NCI-H446 treated with DMSO at 0.1 percent for 48 hours (cell line): ENCODE data around the gene PIWIL1.

Experiments
- DNase-seq: peaks from one replicate; lab custom pipeline; 2025; lab: John Stamatoyannopoulos, UW

Gene PIWIL1

DNA sequence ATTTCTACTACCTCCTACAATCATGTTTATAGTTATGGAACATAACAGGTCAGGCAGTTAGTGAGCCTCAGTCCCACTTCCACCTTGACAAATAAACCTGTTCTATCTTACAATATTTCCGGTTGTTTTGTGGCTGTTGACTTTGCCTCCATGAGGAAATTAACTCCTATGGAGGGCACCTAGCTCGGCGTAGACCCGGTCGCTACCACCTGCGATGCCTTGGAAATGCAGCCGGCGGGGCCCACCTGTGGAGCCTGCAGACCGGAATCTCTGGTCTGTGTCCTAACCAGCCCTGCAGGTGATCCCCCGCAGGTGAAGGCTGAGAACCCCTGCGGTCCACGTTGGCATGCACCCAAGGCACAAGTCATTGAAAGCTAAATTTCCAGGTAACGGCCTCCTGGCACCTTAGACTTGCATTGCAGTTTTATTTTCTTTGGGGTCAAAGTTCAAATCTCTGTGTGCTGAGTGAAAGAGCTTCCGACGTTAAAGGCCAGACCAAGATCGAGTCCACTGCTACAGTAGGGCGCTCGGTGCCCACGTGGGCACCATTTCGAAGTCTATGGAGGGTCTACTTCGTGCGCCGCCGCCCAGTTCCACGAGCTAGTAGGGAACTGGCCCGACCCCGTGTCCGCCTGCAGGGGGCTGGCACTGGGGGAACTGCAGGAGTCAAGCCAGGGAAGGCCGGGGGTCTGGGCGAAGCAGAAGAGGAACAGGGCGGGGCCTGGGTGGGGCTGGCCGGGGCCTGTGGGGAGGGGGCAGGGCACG, 782 bp upstream of the PIWIL1 start:
- no peak for DNase-seq

DNA sequence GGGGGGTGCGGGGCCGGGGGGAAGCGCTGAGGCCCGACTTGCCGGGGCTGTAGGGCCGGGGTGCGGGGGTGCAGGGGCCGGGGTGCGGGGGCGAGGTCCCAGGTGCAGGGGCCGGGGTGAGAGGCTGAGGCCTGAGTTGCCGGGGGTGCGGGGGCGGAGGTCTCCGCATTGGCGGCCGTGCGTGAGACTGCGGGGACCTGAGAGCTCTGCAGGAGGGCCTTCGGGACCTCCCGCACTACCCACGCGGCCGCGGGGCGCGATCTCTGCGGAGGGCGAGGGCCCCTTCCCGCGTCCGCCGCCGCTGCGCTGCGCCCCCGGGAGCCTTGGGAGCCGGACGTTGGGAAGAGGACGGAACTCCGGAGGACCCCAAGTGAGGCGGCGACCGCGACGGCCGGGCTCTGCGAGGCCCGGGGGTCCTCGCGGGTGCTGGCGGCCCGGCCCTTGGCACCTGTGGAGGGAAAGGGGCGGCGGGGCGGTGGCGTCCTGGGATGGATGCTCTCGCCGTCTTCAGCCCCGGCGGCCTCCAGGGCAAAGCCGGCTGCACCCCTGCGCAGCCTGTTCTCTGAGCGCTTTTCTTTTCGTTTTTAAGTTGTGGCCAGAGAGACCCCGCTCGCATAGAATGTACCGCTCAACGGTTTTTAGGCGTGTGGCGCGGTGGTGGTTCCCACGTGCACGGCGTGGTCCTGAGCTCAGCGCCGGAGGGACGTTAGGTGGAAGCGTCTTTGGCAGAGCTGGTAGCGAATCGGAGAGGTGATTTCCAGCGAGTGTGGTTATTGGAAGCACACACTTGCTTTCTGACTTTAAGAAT, 1.3 kb downstream of the PIWIL1 start:
- no peak for DNase-seq

DNA sequence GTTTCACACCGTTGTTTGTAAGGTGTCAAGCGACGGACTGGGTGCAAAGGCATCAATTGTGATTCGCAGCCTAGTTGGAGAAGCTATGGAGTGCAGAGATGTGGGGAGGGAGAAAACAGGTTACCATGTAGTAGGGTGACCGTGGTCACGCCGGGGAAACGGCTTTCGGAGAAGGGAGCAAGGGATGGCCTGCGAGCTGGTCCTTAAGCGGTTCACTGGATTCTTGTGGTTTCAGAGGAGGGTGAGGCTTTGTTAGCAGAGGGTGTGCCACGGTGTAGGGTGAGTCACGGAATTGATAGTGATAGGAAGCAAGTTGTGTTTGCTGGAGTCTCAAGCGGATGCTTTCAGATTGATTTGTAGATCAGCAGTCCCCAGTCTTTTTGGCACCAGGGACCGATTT, 2.3 kb downstream of the PIWIL1 start:
- DNase-seq = no peak

DNA sequence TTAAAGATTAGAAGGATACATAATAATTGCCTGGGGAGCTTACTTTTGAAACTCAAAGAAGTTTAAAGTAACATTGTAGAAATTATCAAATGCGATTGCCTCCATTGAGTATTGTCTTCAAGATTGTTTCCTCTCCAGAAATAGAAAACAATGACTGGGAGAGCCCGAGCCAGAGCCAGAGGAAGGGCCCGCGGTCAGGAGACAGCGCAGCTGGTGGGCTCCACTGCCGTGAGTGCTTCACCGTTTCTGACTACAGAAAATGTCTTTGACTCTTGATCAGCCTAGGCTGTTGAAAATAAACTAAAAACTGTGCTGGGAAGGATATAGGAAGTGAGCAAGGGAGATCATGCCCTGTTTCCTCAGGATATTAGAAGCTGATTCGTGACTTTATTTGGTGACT, 4.8 kb downstream of the PIWIL1 start:
- no peak for DNase-seq

DNA sequence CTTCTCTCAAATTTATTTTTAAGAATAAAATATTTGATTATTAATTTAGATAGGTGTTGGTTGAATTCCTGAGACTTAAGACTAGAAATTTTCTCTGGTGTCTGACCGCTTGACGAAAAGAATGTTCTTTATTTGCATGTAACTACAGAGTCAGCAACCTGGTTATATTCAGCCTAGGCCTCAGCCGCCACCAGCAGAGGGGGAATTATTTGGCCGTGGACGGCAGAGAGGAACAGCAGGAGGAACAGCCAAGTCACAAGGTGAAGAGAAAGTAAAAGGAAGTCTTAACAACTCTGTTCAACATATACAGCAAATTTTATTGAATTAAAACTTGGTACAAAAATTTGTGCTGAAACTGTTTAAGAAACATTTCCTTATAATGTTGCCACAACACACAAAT, 5.2 kb downstream of the PIWIL1 start:
- no peak for DNase-seq

DNA sequence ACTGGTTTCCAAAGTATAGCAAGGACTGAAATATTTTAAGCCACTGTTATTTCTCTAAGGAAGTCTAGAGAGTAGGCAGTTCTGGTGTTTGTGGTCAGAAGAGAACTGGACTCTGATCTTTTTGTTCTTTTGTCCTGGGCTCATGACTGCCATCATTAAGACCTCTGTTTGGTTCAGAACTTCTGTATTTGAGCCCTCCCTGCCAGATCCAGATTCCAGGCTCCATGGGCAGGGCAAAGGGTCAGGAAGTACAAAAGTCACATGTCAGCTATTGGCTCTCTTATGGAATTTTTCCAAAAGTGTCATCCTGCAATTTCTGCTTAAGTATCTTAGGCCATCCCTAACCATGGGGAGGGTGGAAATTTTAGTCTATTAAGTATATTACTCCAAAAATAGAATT, 6.8 kb downstream of the PIWIL1 start:
- DNase-seq = no peak

DNA sequence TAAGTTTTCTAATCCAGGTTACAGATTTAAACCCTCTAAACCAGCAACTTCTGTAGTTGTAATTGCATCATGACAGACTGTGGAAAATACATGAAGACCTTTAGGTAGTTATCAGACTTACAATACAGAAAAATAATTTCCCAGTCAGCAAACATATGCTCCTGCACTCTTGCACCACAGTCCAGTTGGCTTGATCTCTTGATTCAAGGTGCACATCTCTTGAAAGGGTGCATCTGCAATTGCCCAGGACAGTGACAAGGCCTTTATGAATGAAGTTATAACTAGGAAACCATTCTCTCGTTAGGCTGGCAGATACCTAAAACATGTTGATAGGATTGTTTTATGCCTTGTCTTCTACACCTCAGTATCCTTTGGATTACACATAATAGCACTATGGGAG, 7.6 kb downstream of the PIWIL1 start:
- DNase-seq = no peak

DNA sequence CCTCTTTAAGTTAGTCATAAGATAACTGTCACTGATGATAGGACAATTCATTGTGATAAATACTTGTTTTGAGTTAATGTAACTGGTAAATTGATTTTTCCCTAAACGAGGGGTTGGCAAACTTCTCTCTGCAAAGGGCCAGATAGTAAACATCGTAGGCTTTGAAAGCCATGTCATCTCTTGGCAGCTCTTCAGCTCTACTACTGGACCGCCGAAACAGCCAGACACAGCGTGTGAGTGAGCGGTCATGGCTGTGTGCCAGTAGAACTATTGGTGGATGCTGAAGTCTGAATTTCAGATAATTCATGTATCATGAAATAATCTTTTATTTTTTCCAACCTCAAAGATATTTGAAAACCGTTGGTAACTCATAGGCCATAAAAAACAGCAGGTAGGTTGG, 9.9 kb downstream of the PIWIL1 start:
- no peak for DNase-seq

DNA sequence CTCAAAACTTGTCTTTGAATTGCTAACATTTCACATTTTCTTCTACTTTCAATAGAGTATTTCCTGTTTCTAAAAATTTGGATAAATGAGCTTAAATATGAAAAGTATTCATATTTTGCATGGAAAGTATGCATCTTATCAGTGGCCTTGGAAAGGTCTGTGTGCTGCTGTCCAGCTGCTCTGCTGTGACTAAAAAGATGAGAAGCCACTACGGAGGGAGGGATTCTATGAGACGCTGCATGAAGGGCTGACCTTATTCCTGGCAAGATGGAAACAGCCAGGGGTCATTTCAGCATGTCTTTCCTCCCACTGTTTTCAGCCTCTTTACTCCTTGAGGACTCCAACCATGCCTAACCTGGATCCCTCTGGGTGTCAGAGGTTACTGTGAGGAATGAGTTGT, 13.0 kb downstream of the PIWIL1 start:
- no peak for DNase-seq

DNA sequence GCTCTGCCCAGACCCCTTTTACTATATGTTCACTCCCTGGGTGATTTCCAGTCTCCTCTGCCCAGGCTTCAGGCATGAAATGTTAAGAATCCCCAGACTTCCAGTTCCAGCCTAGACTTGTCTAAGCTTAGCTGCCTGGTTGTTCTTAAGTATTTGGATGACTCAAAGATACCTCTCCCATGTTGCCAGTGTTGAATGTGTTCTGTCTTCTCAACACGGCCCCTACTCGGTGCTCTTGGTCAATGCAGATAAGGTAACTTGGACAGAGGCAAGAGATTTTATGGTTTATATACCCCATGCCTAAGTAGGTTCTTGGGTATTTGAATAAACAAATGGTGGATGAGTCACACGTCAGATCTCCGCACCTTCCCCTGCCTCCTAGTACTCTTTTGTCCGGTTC, 13.6 kb downstream of the PIWIL1 start:
- DNase-seq = no peak

DNA sequence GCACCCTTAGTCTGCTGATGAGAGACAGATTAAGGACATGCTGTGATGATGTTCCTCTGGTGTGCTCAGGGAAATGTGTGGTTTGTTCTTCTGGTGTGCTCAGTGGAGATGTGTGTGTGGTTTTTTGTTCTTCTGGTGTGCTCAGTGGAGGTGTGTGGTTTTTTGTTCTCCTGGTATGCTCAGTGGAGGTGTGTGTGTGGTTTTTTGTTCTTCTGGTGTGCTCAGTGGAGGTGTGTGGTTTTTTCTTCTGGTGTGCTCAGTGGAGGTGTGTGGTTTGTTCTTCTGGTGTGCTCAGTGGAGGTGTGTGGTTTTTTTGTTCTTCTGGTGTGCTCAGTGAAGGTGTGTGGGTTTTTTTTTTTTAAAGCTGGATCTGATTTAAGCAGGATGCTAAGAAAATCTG, 15.4 kb downstream of the PIWIL1 start:
- DNase-seq = no peak

DNA sequence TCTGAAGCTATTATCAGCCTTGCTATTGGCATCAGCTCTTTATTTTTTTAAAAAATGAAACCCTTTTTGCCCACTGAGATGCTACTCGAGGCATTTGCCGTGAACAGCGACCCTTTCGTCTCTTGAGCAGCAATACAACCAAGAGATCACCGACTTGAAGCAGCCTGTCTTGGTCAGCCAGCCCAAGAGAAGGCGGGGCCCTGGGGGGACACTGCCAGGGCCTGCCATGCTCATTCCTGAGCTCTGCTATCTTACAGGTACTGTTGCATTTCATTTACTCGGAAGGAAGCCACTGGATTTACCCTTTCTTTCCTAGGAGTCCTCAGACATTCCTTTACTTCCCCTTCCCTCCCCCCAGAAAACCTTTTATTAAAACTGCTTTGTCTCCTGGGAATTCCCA, 16.7 kb downstream of the PIWIL1 start:
- no peak for DNase-seq

DNA sequence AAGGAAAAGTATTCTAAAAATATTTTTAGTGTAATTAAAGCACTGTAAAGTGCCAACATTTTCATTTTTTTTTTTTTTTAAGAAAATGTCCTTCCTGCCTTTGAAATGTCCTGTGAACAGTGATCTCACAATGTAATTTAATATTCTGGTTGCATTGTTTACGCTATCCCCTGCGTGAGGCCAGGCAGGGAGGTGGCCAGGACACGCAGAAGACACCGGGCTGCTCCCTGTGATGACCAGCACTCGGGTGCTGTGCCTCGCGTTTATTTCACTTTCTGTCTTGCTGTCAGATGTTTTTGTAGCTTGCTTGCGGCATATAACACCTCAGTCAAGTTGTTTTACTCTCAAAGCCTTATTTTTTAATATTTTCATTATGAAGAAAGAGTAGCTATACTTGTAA, 18.5 kb downstream of the PIWIL1 start:
- DNase-seq = no peak

DNA sequence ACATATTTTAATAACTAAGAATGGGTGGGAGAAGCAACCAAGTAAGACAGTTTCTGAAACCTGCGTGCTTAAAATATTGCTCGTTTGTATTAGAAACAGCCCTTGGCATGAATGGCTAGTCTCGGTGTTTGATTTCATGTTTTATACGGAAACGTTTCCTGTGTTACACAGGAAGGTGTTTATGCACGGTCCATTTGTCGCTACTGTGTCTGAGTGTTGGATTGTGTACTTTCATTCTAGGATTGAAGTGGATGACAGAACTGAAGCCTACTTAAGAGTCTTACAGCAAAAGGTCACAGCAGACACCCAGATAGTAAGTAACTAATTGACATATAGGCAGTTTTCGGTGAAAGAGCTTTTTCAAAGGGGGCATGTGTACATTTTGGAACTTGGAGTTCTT, 19.6 kb downstream of the PIWIL1 start:
- no peak for DNase-seq

DNA sequence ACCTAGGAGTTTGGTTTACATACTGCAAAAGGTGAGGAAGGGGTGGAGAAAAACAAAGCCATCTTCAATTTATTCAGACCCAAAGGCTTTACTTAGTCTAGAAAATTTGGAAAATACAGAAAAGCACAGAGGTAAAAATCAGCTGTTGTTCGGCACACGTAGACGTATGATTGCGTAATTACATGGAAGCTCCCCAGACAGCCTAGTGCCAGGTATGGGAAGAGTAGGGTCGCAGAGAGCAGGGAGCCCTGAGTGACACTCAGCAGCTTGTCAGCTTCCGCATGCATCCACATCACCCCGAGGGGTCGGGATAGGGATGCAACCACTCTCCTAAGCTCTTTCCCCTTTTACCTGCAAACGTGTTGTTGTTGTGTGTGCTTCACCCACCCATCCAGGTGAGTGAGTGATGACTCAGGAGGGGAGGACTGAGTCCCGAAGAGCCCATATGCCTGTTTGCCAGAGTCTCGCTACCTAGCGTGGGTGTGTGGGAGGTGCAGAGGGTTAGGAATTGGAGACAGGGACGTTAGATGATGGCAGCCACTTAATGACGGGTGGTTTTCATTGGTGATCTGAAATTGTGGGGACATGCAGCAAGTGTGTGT, 20.1 kb downstream of the PIWIL1 start:
- DNase-seq = no peak

DNA sequence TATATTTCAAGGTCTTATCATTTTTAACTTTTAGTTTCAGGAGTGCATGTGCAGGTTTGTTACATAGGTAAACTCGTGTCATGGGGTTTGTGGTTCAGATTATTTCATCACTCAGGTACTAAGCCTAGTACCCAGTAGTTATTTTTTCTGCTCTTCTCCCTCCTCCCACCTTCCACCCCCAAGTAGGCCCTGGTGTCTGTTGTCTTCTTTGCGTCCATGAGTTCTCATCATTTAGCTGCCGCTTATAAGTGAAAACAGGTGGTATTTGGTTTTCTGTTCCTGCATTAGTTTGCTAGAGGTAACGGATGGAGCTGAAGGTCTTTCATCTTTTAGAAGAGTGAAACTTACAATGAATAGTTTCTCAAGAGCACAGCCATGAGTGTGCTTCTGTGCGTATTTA, 24.4 kb downstream of the PIWIL1 start:
- no peak for DNase-seq

DNA sequence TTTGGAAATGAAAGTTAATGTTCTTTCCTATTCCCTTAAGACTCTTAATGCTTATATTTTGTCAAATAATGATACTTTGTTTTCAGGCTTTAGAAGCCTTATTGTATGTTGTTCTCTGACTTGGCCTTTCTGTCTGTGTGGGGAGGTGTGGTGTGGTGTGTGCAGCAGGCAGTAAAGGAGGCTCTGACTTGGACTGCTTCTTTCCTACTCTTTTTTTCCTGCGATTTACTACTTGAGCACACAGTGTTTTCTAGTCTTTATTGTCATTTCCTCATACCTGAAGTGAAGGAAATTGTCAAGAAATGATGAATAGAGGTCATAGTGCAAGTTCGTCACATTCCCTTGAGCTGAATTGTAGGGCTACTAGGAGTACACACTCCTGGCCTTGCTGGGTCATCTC, 26.9 kb downstream of the PIWIL1 start:
- DNase-seq = no peak

DNA sequence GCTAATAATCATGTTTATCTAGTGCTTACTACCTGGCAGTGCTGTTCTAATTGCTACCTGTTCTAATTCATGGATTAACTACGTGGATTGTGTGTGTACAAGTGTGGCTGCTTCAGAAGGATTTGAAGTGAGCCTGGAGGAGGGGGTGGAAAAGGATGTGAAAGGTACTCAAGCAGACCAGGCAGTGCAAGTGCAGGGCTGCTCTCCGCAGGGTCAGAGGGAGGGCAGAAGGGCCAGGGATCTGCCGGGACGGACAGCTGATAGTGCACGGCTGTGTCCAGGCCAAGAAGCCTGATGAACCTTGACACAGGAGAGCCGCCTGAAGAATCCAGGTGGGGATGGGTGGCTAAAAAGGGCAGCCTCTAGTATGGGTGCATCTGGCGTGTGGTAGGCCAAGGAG, 28.5 kb downstream of the PIWIL1 start:
- DNase-seq = no peak

DNA sequence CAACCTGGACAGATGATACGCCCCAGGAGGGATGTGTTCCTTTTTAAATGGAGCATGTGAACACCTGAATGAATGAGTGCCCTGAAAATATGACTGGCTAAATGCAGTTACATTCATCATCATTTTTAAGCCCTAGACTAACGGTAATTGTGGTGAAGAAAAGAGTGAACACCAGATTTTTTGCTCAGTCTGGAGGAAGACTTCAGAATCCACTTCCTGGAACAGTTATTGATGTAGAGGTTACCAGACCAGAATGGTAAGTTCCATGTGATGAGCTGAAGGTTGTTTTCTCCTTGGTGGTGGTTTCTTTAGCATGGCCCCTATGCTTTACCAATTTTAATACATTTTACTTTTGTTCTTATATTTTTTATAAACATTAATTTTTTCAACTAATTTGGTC, 29.3 kb downstream of the PIWIL1 start:
- DNase-seq = no peak

DNA sequence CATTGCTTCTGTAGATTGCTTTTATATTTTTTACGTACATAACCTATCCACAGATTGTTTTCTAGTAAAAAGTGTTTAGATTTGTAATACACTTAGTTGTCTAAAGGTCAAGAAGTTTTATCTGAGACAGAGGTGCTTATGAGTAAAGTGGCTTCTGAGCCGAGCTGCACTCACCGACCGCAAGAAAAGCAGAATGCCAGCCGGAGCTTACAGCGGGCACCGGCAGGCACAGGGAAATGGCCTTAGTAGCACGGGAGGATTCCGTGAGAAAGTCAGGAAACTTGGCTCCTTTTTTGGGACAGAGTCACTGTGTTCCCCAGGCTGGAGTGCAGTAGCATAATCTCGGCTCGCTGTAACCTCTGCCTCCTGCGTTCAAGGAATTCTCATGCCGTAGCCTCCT, 29.8 kb downstream of the PIWIL1 start:
- DNase-seq = no peak

DNA sequence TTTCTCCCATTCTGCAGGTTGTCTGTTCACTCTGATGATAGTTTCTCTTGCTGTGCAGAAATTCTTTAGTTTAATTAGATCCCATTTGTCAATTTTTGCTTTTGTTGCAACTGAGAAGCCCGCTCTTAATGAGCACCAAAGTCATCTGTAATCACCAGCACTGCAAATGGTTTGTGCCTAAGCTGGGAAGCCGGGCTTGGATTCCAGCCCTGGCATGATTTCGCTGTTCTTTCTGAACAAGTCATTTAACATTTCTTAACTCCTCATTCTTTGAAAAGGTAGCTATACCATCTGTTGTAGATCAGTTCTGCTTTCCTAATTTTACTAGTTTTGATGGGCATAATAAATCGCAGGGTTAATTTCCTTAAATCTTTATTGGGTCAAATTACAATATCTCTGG, 32.1 kb downstream of the PIWIL1 start:
- no peak for DNase-seq

DNA sequence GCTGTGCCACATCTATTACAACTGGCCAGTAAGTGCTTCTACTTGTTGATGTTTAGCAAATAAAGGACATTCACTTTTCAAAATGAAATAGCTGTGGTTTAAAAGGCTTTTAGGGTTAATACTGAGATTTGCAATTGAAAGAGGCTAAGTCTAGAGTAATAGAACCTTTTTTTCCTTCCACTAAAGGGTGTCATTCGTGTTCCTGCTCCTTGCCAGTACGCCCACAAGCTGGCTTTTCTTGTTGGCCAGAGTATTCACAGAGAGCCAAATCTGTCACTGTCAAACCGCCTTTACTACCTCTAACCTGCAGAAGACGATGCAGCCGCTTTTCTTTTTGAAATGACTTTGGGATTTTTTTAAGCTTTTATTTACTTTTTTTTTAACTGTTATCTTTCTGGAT, 33.6 kb downstream of the PIWIL1 start:
- no peak for DNase-seq

DNA sequence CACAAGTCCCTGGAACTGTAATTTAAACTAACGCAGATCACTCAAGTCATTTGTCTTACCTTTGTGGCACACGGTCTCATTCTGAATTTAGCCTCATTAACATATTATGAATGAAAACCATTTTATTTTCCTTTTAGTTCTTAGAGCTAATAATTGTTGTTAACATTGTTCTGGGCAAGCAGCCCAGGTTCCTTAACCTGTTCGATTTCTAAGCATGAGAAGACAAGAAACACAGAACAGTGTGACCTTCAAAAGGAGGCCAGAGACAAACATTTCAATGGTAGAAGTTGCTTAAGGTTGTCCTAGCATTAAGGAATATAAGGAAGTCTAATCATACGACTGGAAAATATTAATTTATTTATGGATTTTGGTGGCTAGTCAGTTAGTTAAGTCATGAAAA, 35.2 kb downstream of the PIWIL1 start:
- DNase-seq = no peak
